HG03558 (cell line): ENCODE results near the gene APLNR.

Experiments
- ATAC-seq: cut with Tn5 transposase; IDR thresholded peaks from one replicate; pipeline ENCODE4 v1.9.1; 2021; ENCODE audit warnings: moderate number of reproducible peaks; ENCODE audit not compliant: unreplicated experiment; ENCODE audit errors: extremely low read depth

The APLNR gene

DNA sequence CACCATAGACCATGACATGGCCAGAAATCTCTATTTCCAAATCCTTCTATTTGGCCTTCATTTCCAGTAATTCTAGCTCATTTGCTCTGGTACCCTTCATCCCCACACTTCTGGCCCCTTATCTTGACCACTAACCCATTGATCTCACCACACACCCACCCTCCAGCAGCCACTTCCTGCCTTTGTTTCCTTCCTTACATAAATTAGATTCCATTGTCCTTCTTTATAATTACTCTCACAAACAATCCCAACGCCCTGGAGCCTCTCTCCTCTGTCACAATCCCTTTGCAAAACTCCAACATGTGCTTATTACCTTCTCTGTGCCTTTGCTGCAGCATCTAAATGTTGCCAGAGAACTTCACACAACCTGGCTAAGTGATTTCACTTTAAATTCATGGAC, 14.8 kb downstream of the APLNR start:
- ATAC-seq, result no peak

DNA sequence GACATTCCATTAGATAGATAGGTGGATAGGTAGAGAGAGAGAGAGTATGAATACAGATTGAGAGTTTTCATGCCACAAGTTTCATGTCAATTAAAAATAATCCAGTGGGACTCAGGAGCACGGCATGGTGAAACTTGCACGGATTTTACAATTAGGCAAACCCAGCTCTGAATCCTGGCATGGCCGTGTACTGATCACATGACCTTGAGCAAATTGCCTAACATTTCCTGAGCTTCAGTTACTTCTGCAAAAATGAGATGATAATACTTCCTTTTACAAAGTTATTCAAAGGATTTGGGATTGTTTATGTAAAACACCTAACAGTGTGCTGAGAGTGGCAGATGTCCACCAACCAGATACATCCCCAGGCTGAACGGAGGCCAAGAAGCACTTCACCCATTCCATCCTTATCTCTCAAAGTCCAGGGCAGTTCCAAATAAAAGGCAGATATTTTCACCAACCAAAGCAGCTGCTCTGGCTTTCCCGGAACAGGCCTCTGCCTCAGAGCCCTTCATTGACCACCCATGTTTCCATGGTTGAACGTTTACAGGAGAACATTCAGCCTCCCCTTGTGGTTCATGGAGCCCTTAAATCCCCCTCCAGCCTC, 17.9 kb downstream of the APLNR start:
- no peak for ATAC-seq

DNA sequence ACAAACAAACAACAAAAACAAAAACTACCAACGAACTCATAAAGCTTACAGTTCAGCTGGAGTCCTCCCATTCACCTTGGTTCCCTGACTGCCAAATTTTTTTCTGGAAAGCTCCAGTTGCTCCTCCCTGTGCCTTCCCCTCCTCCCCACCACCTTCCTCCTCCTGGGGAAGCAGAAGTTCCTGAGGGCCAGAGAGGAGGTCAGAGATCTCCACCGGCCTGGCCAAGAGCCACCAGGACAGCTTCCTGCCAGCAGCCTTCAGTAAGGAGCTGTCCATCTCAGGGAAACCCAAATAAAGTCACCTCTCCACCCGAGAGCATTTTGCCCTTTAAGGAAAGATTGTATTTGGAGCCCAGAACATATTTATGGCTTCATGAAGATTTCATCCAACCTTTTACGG, 20.0 kb downstream of the APLNR start:
- no peak for ATAC-seq

DNA sequence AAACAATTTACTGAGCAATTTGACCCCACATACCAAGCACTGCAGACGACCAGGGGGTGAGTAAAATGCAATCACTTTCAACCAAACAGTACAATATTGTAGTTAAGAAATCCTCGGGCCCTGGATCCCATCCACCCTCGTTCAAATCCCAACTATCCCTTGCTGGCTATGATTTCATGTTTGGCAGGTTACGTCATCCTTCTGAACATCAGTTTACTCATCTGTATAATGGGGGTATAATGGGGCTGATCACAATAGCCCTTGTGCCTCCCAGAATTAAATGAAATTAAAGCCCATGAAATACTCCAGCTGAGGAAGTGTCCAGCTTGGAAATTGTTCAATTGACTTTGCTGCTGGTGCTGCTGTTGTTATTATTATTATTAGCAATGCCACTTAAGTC, 20.6 kb downstream of the APLNR start:
- no peak for ATAC-seq

DNA sequence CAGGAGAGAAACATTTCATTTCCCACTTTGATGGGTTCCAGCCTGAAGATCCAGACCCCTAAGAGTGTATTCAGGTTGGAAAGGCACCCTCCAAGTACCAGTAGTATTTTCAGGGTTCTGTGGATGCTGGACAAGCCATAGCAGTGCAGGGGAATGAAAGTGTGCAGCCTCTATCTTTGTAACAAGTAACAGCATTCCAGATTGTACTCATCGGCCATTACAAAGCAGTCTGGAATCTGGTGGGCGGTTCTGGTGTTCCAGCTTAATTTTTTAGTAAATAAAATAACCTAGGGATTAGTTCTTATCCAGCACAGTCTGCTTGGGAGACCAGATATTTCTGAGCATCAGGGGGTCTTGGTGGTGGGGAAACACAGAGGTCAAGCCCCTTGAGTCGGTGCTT, 22.6 kb downstream of the APLNR start:
- ATAC-seq, result no peak

DNA sequence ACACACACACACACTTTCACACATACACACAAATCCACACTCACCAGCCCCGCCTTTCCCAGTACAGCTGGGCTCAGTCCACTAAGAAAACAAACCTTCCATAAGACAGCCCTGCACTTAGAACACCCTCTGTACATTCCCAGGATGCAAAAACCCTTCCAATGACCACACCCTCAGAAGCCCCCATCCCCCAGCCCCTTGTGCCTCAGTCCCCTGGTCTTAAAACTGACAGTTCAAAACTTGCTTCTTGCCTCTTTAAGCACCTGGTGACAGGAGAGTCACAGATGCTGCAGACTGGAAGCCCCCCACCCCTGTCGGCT, 23.0 kb downstream of the APLNR start:
- no peak for ATAC-seq

DNA sequence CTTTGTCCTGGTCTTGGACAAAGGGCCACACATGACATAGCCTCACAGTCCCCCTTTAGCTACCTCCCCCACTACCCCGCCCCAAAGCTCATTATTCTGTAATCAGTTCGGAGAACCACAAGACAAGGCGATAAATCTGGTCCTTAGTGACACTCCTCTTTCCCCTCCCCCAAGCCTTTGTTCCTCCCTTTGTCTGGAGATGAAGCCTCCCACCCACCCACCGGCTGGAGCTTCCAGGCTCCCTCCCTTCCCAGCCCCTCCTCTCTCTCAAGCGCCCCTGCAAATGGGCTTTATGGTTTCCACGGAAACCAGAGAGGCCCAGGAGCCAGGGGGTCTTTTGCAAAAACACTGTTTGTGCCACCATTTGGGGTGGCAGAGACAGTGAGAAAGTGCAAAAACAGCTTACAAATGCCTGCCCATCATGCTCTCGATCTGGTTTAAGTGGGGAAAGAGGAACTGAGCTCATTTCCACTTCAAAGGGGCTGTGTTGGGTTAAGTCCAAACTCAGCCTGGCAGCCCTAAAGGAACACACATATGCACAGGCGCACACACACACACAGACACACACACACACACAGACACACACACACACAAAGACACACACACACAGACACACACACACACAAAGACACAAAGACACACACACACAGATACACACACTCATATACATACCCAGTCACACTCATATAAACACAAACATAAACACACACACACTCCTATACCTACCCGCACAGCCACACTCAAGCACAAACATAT, 23.5 kb downstream of the APLNR start:
- no peak for ATAC-seq

DNA sequence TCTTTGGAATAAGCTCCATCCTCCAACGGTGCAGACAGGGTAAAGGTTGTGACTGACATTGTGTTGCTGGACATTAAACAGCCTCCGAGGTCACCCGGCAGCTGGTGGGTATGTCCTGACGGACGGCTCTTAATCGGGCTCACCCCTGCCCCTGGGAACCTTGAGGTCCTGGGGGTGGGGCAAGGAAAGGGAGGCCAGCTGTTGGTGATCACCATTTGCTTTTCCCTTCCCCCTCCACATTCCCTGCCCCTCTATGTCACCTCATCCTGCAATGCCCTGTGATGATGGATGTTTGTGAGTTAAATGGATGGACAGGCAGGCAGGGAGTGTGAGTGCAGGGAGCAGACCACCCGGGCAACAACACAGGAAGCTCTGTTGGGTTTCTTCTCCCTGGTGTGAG, 26.3 kb downstream of the APLNR start:
- no peak for ATAC-seq

DNA sequence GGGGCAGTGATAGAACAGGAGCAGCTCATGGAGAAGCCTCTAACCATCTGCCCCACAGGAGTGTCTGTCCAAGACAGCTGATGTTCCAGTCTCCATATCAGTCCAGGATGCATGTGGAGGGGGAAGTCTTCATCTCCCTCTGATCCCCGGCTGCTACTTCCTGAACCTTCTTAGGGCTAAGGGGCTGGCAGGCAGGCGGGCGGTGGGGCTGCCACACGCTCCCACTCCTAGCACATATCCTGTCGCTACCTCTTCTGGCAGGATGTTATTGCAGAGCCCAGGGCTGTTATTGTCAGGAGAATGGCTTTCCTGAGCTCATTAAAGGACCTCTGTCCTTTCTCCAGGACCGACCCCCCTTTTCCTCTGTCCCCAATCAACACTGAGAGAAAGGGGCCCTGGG, 29.9 kb downstream of the APLNR start:
- no peak for ATAC-seq

DNA sequence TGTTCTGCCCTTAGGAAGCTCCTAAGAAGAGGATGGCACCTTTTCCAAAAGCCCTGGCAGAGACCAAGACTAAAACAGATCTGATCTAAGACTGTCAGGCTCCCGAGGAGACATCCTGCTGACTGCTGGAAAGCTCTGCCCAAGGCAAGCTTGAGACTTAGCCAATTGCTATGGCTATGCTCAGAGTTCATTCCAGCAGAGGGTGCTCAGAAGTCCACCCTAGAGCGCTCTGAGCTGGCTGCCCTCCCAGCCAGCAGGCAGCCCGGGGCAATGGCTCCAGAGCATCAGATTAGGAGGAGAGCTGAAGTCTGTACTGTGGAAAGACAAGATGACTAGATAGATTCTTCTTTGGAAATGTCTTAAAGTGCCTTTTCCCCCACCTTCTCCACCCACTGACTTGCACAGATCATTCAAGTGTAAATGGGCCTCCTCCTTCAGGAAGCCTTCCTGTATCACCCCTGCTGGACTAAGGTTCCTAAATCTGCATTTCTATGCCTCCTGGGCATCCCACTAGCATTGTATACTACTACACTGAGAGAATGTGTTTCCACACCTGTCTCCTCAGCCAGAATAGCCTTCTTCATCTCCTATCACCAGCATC, 31.9 kb downstream of the APLNR start:
- ATAC-seq, result no peak

DNA sequence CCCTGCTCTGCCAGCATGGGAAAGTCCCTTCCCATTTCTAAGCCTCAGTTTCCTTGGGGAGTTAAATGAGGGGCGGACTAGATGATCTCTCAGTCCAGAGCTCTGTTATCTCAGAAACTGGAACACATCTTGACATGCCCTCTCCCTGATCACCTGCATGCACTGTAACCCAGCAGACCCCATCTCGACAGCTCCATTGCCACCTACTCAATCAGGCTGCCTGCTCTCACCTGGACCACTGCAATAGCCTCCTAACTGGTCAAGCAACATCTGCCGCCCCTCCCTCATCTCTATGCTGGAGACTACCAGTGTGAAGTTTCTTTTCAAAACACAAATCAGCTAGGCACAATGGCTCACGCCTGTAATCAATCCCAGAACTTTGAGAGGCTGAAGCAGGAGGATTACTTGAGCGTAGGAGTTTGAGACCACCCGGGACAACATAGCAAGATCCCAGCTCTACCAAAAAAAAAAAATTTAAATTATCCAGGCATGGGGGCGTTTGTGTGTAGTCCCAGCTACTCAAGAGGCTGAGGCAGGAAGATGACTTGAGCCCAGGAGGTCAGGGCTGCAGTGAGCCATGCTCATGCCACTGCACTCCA, 33.1 kb downstream of the APLNR start:
- ATAC-seq, result no peak

DNA sequence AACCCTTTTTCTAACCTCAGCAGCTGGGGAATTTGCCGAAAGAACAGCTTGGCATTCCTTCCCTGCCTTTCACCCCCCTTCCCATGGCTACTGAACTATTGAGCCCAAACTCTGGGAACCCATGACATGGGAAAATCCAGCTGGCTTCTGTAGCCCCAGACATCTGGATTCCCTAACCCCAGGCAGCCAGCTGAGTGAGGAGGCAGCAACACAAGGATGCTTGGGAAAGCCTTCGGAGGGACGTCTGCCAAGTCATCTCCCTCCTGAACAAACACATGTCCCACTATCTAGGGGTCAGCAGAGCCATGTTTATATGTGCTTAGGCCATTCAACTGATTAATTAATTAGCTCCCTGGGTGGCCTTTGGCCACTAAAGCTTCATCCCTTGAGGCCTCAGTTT, 33.7 kb downstream of the APLNR start:
- ATAC-seq, result no peak

DNA sequence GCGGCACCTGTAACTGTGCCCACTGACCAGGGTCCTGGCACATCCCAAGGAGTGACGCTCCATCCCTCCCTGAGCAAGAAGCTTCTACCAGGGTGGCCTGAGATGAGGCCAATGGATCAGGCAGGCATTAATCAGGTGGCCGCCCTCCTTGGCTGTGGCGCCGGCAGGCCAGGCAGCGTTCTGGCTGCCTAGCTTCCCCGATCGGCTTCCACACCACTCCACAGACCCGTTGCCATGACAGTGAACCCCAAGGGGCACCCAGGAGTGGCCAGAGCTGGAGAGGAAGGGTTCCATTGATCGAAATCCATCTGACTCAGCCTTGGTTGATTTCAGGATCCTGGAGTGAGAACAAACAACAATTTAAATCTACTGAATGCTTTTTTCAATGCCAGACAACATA, 34.8 kb downstream of the APLNR start:
- ATAC-seq, result no peak

DNA sequence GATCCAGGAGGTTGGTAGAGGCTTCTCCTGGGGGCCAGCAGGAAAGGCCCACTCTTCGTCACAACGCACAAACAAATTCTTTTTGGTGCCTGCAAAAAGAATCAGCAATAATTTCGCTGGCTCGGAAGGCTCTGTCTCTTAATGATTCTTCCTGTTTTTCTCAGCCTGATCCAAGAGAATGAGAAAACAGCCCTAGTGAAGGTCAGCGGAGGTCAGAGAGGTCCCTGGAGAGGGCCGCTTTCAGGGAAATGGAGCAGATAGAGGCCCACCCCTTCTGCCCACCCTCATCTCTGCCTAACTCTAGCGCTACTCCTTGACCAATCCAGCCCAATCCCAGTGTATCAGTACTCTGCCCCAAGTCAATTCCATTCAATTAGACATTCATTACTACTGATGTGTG, 36.1 kb downstream of the APLNR start:
- no peak for ATAC-seq

DNA sequence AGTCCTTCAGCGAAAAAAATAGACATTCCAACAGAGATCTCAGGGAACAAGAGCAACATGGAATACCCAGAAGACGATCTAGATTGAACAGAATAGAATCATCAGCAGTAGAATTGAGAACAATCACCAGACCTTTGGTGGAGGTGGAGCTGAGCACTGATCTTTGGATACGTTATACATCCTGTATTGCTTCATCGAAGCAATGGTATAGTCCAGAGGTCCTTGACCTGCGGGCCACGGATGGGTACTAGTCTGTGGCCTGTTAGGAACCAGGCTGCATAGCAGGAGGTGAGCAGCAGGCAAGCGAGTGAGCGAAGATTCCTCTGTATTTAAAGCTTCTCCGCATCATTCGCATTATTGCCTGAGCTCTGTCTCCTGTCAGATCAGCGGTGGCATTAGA, 37.7 kb downstream of the APLNR start:
- ATAC-seq, result no peak

DNA sequence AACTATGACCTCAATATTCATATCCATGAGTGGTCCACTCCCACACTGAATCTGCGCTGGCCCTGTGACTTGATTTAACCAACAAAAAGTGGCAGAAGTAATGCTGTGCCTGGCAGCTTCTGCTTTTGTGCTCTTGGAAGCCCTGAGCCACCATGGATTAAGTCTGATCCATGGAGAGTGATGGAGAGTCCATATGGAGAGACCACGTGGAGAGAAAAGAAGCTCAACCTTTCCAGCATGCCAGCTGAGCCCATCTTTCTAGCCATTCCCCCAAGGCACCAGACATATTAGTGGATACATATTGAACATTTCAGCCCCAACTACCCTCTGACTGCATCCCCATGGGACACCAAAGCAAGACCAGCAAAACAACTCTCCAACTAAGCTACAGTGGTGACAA, 39.3 kb downstream of the APLNR start:
- ATAC-seq, result no peak

DNA sequence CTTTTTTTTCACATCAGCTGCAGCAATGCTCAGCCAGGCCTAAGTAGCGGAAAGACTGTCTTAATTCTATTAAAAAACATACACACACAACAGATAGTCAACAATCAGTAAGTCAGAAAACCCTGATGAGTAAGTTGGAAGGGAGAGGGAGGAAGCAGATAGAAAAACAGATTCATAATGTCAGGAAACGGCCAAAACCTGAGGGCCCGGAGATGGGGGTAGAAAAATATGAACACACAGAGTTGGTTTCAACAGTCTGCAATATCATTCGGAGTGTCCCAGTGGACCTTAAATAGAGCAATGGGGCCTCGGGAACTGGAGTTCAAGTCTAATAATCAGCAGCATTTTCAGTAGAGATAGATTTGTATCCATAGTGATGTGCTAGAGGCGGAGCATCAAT, 40.5 kb downstream of the APLNR start:
- ATAC-seq, result no peak

DNA sequence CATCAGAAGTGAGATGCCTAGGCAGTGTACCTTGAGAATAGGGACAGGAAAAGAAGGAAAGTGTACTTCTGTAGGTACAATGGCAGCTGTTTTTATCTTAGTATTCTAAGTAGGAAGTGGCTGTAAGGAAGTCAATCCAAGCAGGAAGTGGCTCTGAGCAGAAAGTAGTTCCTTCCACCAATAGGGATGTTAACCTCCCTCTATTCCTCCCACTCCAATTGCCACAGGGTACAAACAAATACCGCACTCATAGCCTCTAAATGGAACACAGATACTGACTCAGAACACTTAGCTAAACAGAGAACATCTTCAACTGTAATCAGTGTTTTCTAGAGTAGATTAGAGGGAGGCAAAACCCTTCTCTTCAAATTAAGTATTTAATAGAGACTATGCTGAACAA, 44.7 kb downstream of the APLNR start:
- ATAC-seq, result no peak

DNA sequence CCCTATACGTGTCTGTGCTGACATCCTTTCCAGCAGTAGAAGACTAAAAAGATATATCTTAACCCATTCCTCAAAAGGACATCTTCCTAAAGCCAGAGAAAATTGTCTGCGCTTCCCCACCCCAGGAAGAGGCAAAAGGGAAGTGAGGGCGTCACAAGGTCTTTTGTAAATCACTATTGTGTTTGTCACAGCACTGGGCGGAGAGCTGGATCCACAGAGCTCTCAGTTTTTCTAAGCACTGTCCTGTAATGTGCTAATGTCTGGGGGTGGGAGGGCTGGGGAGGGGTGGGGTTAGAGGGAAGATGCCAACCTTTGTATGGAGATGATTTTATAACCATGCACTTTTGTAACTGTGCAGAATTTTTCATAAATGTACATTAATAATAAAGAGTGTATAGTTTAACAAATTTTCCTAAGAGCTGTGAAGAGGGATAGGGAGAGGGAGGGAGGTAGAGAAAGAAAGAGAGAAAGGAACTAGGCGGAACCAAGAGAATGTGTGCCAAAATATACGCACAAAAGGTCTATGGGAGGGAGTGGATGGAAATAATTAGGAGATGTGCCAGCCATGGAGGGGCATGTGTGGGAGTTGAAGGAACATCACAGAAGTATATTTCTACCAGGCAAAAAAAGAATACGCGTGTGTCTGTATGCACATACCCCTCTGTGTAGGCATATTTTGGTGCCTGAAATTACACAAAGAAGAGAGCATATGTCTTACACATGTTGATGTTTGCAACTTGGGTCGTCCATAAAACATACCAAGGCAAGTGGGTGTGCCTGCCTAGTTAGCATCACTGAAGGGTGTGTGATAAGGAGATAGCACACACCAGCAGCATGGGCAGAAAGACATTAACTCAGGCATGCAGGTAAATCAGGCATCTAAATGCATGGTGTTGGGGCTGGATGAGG, 45.5 kb downstream of the APLNR start:
- ATAC-seq, result no peak

DNA sequence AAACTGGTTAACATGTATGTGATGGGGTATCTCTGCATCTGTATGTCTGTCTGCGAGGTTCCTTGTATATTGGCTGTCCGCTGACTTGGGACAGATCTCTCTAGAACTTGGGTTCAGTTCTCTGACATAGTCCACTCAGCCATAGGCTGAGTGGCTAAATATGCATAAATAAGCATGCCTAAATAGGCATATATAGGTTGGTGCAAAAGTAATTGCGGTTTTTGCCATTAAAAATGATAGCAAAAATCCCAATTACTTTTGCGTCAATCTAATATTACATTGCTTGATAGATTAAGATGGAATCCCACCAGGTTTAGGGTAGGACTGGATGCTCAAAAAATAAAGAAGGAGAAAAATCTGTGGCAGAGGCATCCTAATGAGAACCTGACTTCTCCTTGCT, 46.5 kb downstream of the APLNR start:
- ATAC-seq, result no peak
